H1 (cell line): ENCODE data around the gene C16orf89. TPM values are rescaled to one million over a fixed set of nuclear protein-coding genes. Genes with fewer than 3 reads are reported as not detected.

Experiments used
- CBX5 ChIP-seq: fragments of 300-800, 300-1000 bp; sonication (generic); IDR thresholded peaks from 2 replicates; pipeline ENCODE4 v1.7.1; 2016; ENCODE audit warnings: antibody characterized with exemption, low read length, low read depth
- EGR1 ChIP-seq: IDR thresholded peaks from 2 replicates; pipeline ENCODE4 v1.6.1; 2011; ENCODE audit warnings: low read depth, low read length, borderline replicate concordance
- NANOG ChIP-seq: IDR thresholded peaks from 2 replicates; pipeline ENCODE4 v1.6.1; 2011; ENCODE audit warnings: low read length, low read depth, mild to moderate bottlenecking, inconsistent platforms; ENCODE audit not compliant: insufficient read depth, poor library complexity, severe bottlenecking
- TCF12 ChIP-seq: IDR thresholded peaks from 2 replicates; pipeline ENCODE4 v1.6.1; 2011; ENCODE audit warnings: low read depth, mild to moderate bottlenecking, low read length
- polyA plus RNA-seq, 7 experiments: library from polyadenylated mRNA; depleted of rRNA in 3 of 7; stranded (reverse) in 5 of 7; unstranded in 2 of 7; fragments of >200 nt in 5 of 7; fragments of 200-250 nt in 2 of 7; gene quantifications; 1 replicate in 5 of 7; 2 replicates in 1 of 7; 4 replicates in 1 of 7; pipeline versions ENCODE4 v1.2.1 to v1.2.3, GENCODE V29; 2011 to 2013; ENCODE audit warnings: missing spikeins in 2 of 7, mixed read lengths in 2 of 7
- total RNA-seq: library from RNA; stranded (reverse); fragmentation: NEBNext Ultra II Directional; extraction: Animal tissue kit (Norgen Biotek cat#: 25700); gene quantifications from 2 replicates; pipeline ENCODE4 v1.2.1, GENCODE V29; 2021

Gene C16orf89
- total and polyA plus RNA-seq, 2 of the 8 experiments (the other 6 are each of a cell fraction or from before 2014, with no cell fraction given) = 6.7 to 9.9 TPM

DNA sequence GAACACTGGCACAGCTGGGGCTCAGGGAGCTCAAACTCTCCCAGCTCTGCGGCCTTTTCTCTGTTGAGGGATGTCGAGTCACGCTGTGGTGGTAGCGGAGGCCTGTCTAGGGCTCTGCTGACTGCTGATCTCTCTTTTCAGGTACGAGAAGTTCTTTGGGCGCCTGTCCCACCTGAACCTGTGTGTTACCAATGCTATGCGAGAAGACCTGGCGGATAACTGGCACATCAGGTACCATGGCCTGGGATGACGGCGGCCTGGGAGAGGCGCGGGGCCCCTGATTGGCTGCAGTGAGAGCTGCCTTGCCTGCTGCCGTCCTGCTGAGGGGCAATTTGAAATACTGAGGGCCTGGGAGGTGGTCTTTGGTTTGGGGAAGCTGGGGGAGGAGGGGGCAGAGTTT lies 11.5 kb upstream of the C16orf89 start (continued):
- no peak for TF ChIP-seq NANOG
- no peak for TF ChIP-seq TCF12
- no peak for TF ChIP-seq CBX5
- TF ChIP-seq EGR1 = no peak
